OCI-LY1 (cell line): ENCODE data around the gene NUDT21.

Source experiments
- H2AFZ ChIP-seq: fragments of 200-600 bp; sonication (generic), shearing (Covaris generic); 2 replicates; pipeline ENCODE4 v1.6.0; 2014; ENCODE audit warnings: antibody characterized with exemption, mild to moderate bottlenecking, low read length
- H3F3A ChIP-seq: fragments of 200-600 bp; sonication (generic), shearing (Covaris generic); 2 replicates; pipeline ENCODE4 v1.6.0; 2014; ENCODE audit warnings: mild to moderate bottlenecking, antibody characterized with exemption, low read length, moderate library complexity; ENCODE audit not compliant: insufficient read depth
- H3K27ac ChIP-seq: fragments of 200-600 bp; sonication (generic); 2 replicates; pipeline ENCODE4 v1.5.1; 2014; ENCODE audit warnings: low read length, mixed run types, mild to moderate bottlenecking, low read depth; ENCODE audit not compliant: poor library complexity, severe bottlenecking
- H3K27me3 ChIP-seq: fragments of 200-600 bp; sonication (generic); 2 replicates; pipeline ENCODE4 v1.6.0; 2014; ENCODE audit warnings: antibody characterized with exemption, mild to moderate bottlenecking, low read length, moderate library complexity; ENCODE audit not compliant: insufficient read depth
- H3K36me3 ChIP-seq: fragments of 200-600 bp; sonication (generic); 2 replicates; pipeline ENCODE4 v1.6.1; 2014; ENCODE audit warnings: mild to moderate bottlenecking, antibody characterized with exemption, low read length, moderate library complexity, mixed read lengths; ENCODE audit not compliant: insufficient read depth
- H3K4me1 ChIP-seq: fragments of 200-600 bp; sonication (generic); 2 replicates; pipeline ENCODE4 v1.5.1; 2014; ENCODE audit warnings: mild to moderate bottlenecking, low read length, moderate library complexity; ENCODE audit not compliant: insufficient read depth, severe bottlenecking
- H3K4me2 ChIP-seq: fragments of 200-600 bp; sonication (generic), shearing (Covaris generic); 2 replicates; pipeline ENCODE4 v1.6.1; 2014; ENCODE audit warnings: low read length
- H3K4me3 ChIP-seq: fragments of 200-600 bp; sonication (generic); 2 replicates; pipeline ENCODE4 v1.5.1; 2014; ENCODE audit warnings: low read length, low read depth, mild to moderate bottlenecking, mixed read lengths; ENCODE audit not compliant: poor library complexity, severe bottlenecking
- H3K79me2 ChIP-seq: fragments of 200-600 bp; shearing (Covaris generic); 2 replicates; pipeline ENCODE4 v1.6.1; 2016; ENCODE audit warnings: mixed run types, low read length, mixed read lengths; ENCODE audit not compliant: insufficient read depth
- H3K9ac ChIP-seq: fragments of 200-600 bp; sonication (generic), shearing (Covaris generic); 2 replicates; pipeline ENCODE4 v1.6.1; 2014; ENCODE audit warnings: mild to moderate bottlenecking, low read length, mixed read lengths
- H3K9me2 ChIP-seq: fragments of 200-600 bp; sonication (generic), shearing (Covaris generic); 2 replicates; pipeline ENCODE4 v1.6.1; 2014; ENCODE audit warnings: low read depth, mild to moderate bottlenecking, low read length, mixed read lengths
- H3K9me3 ChIP-seq: fragments of 200-600 bp; shearing (Covaris generic); 2 replicates; pipeline ENCODE4 v1.6.1; 2014; ENCODE audit warnings: low read length, mixed read lengths
- H4K20me1 ChIP-seq: fragments of 200-600 bp; sonication (generic), shearing (Covaris generic); 2 replicates; pipeline ENCODE4 v1.6.0; 2016; ENCODE audit warnings: mild to moderate bottlenecking, low read length; ENCODE audit not compliant: insufficient read depth
- EZH2 ChIP-seq: fragments of 200-600 bp; sonication (generic), shearing (Covaris generic); IDR thresholded peaks from 2 replicates; pipeline ENCODE4 v1.8.0; 2017; ENCODE audit warnings: borderline replicate concordance, mixed run types, mild to moderate bottlenecking, antibody characterized with exemption, low read length, moderate library complexity, mixed read lengths
- TF ChIP-seq, protein P1 (sequence below): fragments of 200-600 bp; sonication (generic), shearing (Covaris generic); IDR thresholded peaks from 2 replicates; pipeline ENCODE4 v1.5.1; 2017; ENCODE audit warnings: mild to moderate bottlenecking, antibody characterized with exemption, low read length, moderate library complexity, mixed read lengths

The NUDT21 gene

DNA sequence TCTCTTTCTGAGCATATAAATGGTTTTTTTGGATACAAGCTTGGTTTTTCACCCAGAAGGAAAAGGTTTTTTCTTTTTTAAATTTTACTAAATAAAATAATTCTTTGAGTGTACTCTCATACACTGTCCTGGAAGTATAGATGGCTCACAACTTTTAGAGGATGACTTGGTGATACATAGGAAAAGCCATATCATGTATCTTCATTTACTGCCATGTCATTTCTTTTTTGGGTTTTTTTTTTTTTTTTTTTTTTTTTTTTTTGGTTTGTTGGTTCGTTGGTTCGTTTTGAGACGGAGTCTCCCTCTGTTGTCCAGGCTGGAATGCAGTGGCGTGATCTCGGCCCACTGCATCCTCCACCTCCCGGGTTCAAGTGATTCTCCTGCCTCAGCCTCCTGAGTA is 12.0 kb upstream of the NUDT21 start:
- no peaks in the 10 kb centered on the region for H3K9me3 ChIP-seq
- H3K27ac ChIP-seq = no peak overlapping the region
- H3K4me3 ChIP-seq = no peak overlapping the region
- H3K9ac ChIP-seq = no peak overlapping the region
- H2AFZ ChIP-seq = no peak overlapping the region
- TF ChIP-seq, protein P1, sequence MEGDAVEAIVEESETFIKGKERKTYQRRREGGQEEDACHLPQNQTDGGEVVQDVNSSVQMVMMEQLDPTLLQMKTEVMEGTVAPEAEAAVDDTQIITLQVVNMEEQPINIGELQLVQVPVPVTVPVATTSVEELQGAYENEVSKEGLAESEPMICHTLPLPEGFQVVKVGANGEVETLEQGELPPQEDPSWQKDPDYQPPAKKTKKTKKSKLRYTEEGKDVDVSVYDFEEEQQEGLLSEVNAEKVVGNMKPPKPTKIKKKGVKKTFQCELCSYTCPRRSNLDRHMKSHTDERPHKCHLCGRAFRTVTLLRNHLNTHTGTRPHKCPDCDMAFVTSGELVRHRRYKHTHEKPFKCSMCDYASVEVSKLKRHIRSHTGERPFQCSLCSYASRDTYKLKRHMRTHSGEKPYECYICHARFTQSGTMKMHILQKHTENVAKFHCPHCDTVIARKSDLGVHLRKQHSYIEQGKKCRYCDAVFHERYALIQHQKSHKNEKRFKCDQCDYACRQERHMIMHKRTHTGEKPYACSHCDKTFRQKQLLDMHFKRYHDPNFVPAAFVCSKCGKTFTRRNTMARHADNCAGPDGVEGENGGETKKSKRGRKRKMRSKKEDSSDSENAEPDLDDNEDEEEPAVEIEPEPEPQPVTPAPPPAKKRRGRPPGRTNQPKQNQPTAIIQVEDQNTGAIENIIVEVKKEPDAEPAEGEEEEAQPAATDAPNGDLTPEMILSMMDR = no peak
- TF ChIP-seq EZH2 = no peak
- no peaks in the 10 kb centered on the region for H3K9me2 ChIP-seq
- H3K4me2 ChIP-seq = no peak overlapping the region
- no peaks in the 10 kb centered on the region for H3K79me2 ChIP-seq
- H3K4me1 ChIP-seq = no peaks in the 10 kb centered on the region
- H4K20me1 ChIP-seq = no peaks in the 10 kb centered on the region
- peaks cover 90% of the 10 kb centered on the region for H3K36me3 ChIP-seq
- H3K27me3 ChIP-seq = no peaks in the 10 kb centered on the region
- H3F3A ChIP-seq = no peaks in the 10 kb centered on the region

DNA sequence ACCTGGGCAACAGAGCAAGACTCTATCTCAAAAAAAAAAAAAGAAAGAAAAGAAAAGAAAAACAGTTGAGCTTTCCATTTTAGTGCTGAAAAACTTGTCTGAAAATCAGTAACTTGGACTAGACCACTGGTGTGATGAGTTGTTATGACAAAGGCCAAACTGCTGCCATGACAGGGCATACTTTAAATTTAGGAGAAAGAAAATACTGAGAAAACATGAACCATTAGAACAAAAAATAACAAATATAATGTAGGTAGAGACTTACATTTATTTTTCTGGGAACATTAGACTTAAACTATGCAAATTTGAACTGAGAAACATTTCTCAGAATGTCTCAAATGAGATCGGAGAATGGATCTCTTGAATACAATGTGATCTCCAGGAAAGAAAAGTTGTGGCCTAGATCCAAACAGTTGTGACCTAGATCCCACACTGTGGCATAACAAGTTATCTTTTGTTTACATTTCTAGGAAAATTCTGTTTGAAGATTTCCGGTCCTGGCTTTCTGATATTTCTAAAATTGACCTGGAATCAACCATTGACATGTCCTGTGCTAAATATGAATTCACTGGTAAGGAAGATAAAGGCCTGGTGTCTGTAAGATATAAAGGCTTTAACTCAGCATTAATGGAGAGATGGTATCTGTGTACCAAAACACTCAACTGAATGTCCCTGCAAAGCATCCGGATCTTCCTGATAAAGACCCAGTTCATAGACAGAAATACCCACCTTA is 11.1 kb upstream of the NUDT21 start:
- no peak overlapping the region for H3K9ac ChIP-seq
- H3K79me2 ChIP-seq = no peaks in the 10 kb centered on the region
- H4K20me1 ChIP-seq = no peaks in the 10 kb centered on the region
- peaks cover 88% of the 10 kb centered on the region for H3K36me3 ChIP-seq
- no peaks in the 10 kb centered on the region for H3K4me1 ChIP-seq
- no peak overlapping the region for H3K4me2 ChIP-seq
- H3K4me3 ChIP-seq = no peak overlapping the region
- no peak for TF ChIP-seq EZH2
- TF ChIP-seq, protein P1 = no peak
- H2AFZ ChIP-seq = no peak overlapping the region
- H3F3A ChIP-seq = no peaks in the 10 kb centered on the region
- no peaks in the 10 kb centered on the region for H3K9me2 ChIP-seq
- no peaks in the 10 kb centered on the region for H3K9me3 ChIP-seq
- H3K27ac ChIP-seq = no peak overlapping the region
- no peaks in the 10 kb centered on the region for H3K27me3 ChIP-seq

DNA sequence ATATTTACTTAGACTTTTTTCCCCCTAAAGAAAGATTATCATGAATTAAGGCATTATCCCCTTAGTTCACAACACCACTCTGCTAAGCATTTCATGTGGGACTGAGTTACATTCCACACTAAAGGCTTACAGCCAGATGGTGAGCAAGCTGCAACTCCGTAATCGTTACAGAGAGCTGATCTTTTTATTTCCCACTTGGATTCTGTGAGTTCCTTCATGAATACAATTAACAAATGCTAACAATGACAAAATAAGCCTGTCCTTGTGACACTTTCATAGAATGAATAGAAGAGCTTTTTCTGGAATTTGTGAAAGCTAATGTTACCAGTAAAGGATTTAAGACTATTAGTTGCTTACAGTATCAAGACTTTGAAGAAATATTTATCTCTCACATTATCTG is 9.0 kb upstream of the NUDT21 start:
- no peaks in the 10 kb centered on the region for H3F3A ChIP-seq
- H3K36me3 ChIP-seq = peaks cover 88% of the 10 kb centered on the region
- TF ChIP-seq, protein P1 = no peak
- no peak for TF ChIP-seq EZH2
- H3K9me3 ChIP-seq = no peaks in the 10 kb centered on the region
- H3K27ac ChIP-seq = no peak overlapping the region
- no peak overlapping the region for H2AFZ ChIP-seq
- no peaks in the 10 kb centered on the region for H4K20me1 ChIP-seq
- no peaks in the 10 kb centered on the region for H3K27me3 ChIP-seq
- H3K4me1 ChIP-seq = no peaks in the 10 kb centered on the region
- no peaks in the 10 kb centered on the region for H3K79me2 ChIP-seq
- no peak overlapping the region for H3K4me3 ChIP-seq
- no peaks in the 10 kb centered on the region for H3K9me2 ChIP-seq
- H3K4me2 ChIP-seq = no peak overlapping the region
- H3K9ac ChIP-seq = no peak overlapping the region
